GM12872 (cell line): ENCODE measurements around the gene CSPG4.

Source experiments
- CTCF ChIP-seq: IDR thresholded peaks from 3 replicates; pipeline ENCODE4 v1.5.1; 2011; ENCODE audit warnings: low read depth, mild to moderate bottlenecking, low read length, moderate library complexity; ENCODE audit not compliant: insufficient read depth

CSPG4 gene

GRCh38 chr15:75723171-75723846, 10.7 kb upstream of the CSPG4 start:
- no peak for TF ChIP-seq CTCF

GRCh38 chr15:75721923-75722870, 9.5 kb upstream of the CSPG4 start:
- TF ChIP-seq CTCF = no peak

GRCh38 chr15:75721480-75721922, 8.9 kb upstream of the CSPG4 start:
- TF ChIP-seq CTCF = no peak

- peak; percentile 57 for TF ChIP-seq CTCF
Measured at GRCh38 chr15:75720787-75721479, 8.3 kb upstream of the CSPG4 start.

- no peak for TF ChIP-seq CTCF
Measured at GRCh38 chr15:75720297-75720696, 7.6 kb upstream of the CSPG4 start.

GRCh38 chr15:75718328-75718727, 5.7 kb upstream of the CSPG4 start:
- TF ChIP-seq CTCF = no peak

GRCh38 chr15:75714195-75714594, 1.5 kb upstream of the CSPG4 start:
- no peak for TF ChIP-seq CTCF
